HEK293 (cell line): ENCODE data around the gene DHRS7B.

Experiments used
- CTCF ChIA-PET: fragments of 350-600 bp; formaldehyde crosslinking; extraction: SDS; loops from one replicate; lab custom pipeline; 2021; ENCODE audit warnings: antibody characterized with exemption; lab: Yijun Ruan, JAX
- POLR2A ChIA-PET: fragments of 300-600 bp; formaldehyde crosslinking; extraction: SDS; loops from one replicate; lab custom pipeline; 2020; ENCODE audit warnings: antibody characterized with exemption, inconsistent platforms; lab: Yijun Ruan, JAX
- H3K27ac ChIP-seq: fragments of 200-500 bp; sonication (Bioruptor generic); 2 replicates; pipeline ENCODE4 v1.5.1; 2014; ENCODE audit warnings: low read depth, low read length, control low read depth, inconsistent platforms; ENCODE audit errors: extremely low read depth
- H3K36me3 ChIP-seq, 2 experiments: fragments of 200-500 bp in 1 of 2; sonication (Bioruptor generic) in 1 of 2; 1 replicate in 1 of 2; 2 replicates in 1 of 2; pipeline ENCODE4 v1.5.1; 2014 to 2017; ENCODE audit warnings: inconsistent platforms in 2 of 2, low read length in 2 of 2; ENCODE audit not compliant: control insufficient read depth in 2 of 2, insufficient read depth in 1 of 2
- H3K4me1 ChIP-seq: fragments of 200-500 bp; sonication (Bioruptor generic); 2 replicates; pipeline ENCODE4 v1.5.1; 2014; ENCODE audit warnings: mild to moderate bottlenecking, low read length, inconsistent platforms; ENCODE audit not compliant: control insufficient read depth, insufficient read depth
- H3K4me3 ChIP-seq: 2 replicates; pipeline ENCODE4 v1.5.1; 2011; ENCODE audit warnings: low read depth, mild to moderate bottlenecking, control low read depth, low read length, moderate library complexity
- H3K9me3 ChIP-seq: fragments of 200-500 bp; sonication (Bioruptor generic); 2 replicates; pipeline ENCODE4 v1.5.1; 2014; ENCODE audit warnings: low read depth, low read length, inconsistent platforms; ENCODE audit not compliant: control insufficient read depth, insufficient read depth
- BCL11A ChIP-seq: fragments of 450-650 bp; formaldehyde crosslinking; IDR thresholded peaks from 2 replicates; pipeline ENCODE4 v1.5.1; 2016; ENCODE audit warnings: low read depth, missing biosample characterization, missing genetic modification characterization
- BCL11B ChIP-seq: fragments of 450-650 bp; formaldehyde crosslinking; IDR thresholded peaks from 2 replicates; pipeline ENCODE4 v1.5.1; 2016; ENCODE audit warnings: low read depth, missing biosample characterization, missing genetic modification characterization
- GLIS2 ChIP-seq: fragments of 450-650 bp; formaldehyde crosslinking; IDR thresholded peaks from 2 replicates; pipeline ENCODE4 v1.5.1; 2016; ENCODE audit warnings: missing biosample characterization, missing genetic modification characterization
- INSM2 ChIP-seq: fragments of 450-650 bp; formaldehyde crosslinking; IDR thresholded peaks from 2 replicates; pipeline ENCODE4 v1.5.1; 2016; ENCODE audit warnings: missing biosample characterization, missing genetic modification characterization
- MYNN ChIP-seq: fragments of 450-650 bp; formaldehyde crosslinking; IDR thresholded peaks from 2 replicates; pipeline ENCODE4 v1.5.1; 2016; ENCODE audit warnings: missing biosample characterization, missing genetic modification characterization, borderline replicate concordance
- PATZ1 ChIP-seq: fragments of 450-650 bp; formaldehyde crosslinking; IDR thresholded peaks from 2 replicates; pipeline ENCODE4 v1.5.1; 2016; ENCODE audit warnings: missing biosample characterization, missing genetic modification characterization
- SALL2 ChIP-seq: fragments of 450-650 bp; formaldehyde crosslinking; IDR thresholded peaks from 2 replicates; pipeline ENCODE4 v1.5.0; 2017; ENCODE audit warnings: missing biosample characterization, mild to moderate bottlenecking, missing genetic modification characterization, borderline replicate concordance
- SCRT2 ChIP-seq: fragments of 450-650 bp; formaldehyde crosslinking; IDR thresholded peaks from 2 replicates; pipeline ENCODE4 v1.5.1; 2016; ENCODE audit warnings: missing biosample characterization, missing genetic modification characterization
- ZBTB1 ChIP-seq: fragments of 450-650 bp; formaldehyde crosslinking; IDR thresholded peaks from 2 replicates; pipeline ENCODE4 v1.5.1; 2016; ENCODE audit warnings: missing biosample characterization, missing genetic modification characterization
- ZNF16 ChIP-seq: fragments of 450-650 bp; formaldehyde crosslinking; IDR thresholded peaks from 2 replicates; pipeline ENCODE4 v1.5.1; 2016; ENCODE audit warnings: low read depth, missing biosample characterization, missing genetic modification characterization
- ZNF202 ChIP-seq: fragments of 450-650 bp; formaldehyde crosslinking; IDR thresholded peaks from 2 replicates; pipeline ENCODE4 v1.5.1; 2016; ENCODE audit warnings: missing biosample characterization, missing genetic modification characterization, borderline replicate concordance
- ZNF292 ChIP-seq: fragments of 450-650 bp; formaldehyde crosslinking; IDR thresholded peaks from 2 replicates; pipeline ENCODE4 v1.5.1; 2016; ENCODE audit warnings: low read depth, missing biosample characterization, missing genetic modification characterization, borderline replicate concordance
- ZNF354C ChIP-seq: fragments of 450-650 bp; formaldehyde crosslinking; IDR thresholded peaks from 2 replicates; pipeline ENCODE4 v1.5.1; 2016; ENCODE audit warnings: missing biosample characterization, missing genetic modification characterization, low read depth, borderline replicate concordance
- ZNF398 ChIP-seq: fragments of 450-650 bp; formaldehyde crosslinking; IDR thresholded peaks from 2 replicates; pipeline ENCODE4 v1.5.1; 2017; ENCODE audit warnings: missing biosample characterization, missing genetic modification characterization
- ZNF433 ChIP-seq: fragments of 450-650 bp; formaldehyde crosslinking; IDR thresholded peaks from 2 replicates; pipeline ENCODE4 v1.5.1; 2016; ENCODE audit warnings: missing biosample characterization, missing genetic modification characterization, low read depth
- ZNF580 ChIP-seq: fragments of 450-650 bp; formaldehyde crosslinking; IDR thresholded peaks from 2 replicates; pipeline ENCODE4 v1.5.1; 2016; ENCODE audit warnings: missing biosample characterization, missing genetic modification characterization
- ZSCAN23 ChIP-seq: fragments of 450-650 bp; formaldehyde crosslinking; IDR thresholded peaks from 2 replicates; pipeline ENCODE4 v1.5.1; 2016; ENCODE audit warnings: missing biosample characterization, missing genetic modification characterization
- TF ChIP-seq, protein P1 (sequence below): fragments of 450-650 bp; formaldehyde crosslinking; conservative IDR thresholded peaks from 2 replicates; pipeline ENCODE4 v1.5.1; 2016; ENCODE audit warnings: low read depth, missing biosample characterization, missing genetic modification characterization
- TF ChIP-seq, protein P2 (sequence below): fragments of 450-650 bp; formaldehyde crosslinking; IDR thresholded peaks from 2 replicates; pipeline ENCODE4 v1.5.1; 2016; ENCODE audit warnings: missing biosample characterization, missing genetic modification characterization, borderline replicate concordance

DHRS7B gene

DNA sequence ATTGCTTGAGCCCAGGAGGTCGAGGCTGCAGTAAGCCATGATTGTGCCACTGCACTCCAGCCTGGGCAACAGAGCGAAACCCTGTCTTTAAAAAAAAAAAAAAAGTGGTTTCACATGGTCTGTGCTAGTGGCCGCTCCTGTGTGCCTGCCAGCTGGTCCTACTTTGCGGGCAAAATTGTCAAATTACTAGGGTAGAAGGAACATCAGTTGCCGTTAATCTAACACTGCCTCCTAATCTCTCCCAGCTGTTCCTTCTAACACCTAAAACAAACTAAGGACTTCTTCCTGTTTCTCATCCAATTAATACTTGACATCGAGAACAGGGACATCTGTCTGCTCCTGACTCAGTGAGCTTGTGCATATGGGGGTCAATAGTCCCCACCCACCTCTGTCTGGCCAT, 63.3 kb downstream of the DHRS7B start:
- no peaks in the 10 kb centered on the region for H3K9me3 ChIP-seq
- POLR2A ChIA-PET = interaction anchor here (1.0 kb wide), 1 partner anchor 147 kb away, joined by 3 read pairs; no protein-coding TSS in a partner anchor
- TF ChIP-seq SCRT2 (tag by site-specific recombination) = no peak
- TF ChIP-seq BCL11B (tag by site-specific recombination) = no peak
- no peak for TF ChIP-seq PATZ1
- no peak for TF ChIP-seq ZNF433 (tag by site-specific recombination)
- TF ChIP-seq ZNF202 = no peak
- no peak for TF ChIP-seq GLIS2 (tag by site-specific recombination)
- no peak for TF ChIP-seq INSM2 (tag by site-specific recombination)
- TF ChIP-seq BCL11A = no peak
- TF ChIP-seq ZBTB1 (tag by site-specific recombination) = no peak
- TF ChIP-seq ZNF354C = no peak
- TF ChIP-seq ZNF292 = no peak
- TF ChIP-seq, protein P1, sequence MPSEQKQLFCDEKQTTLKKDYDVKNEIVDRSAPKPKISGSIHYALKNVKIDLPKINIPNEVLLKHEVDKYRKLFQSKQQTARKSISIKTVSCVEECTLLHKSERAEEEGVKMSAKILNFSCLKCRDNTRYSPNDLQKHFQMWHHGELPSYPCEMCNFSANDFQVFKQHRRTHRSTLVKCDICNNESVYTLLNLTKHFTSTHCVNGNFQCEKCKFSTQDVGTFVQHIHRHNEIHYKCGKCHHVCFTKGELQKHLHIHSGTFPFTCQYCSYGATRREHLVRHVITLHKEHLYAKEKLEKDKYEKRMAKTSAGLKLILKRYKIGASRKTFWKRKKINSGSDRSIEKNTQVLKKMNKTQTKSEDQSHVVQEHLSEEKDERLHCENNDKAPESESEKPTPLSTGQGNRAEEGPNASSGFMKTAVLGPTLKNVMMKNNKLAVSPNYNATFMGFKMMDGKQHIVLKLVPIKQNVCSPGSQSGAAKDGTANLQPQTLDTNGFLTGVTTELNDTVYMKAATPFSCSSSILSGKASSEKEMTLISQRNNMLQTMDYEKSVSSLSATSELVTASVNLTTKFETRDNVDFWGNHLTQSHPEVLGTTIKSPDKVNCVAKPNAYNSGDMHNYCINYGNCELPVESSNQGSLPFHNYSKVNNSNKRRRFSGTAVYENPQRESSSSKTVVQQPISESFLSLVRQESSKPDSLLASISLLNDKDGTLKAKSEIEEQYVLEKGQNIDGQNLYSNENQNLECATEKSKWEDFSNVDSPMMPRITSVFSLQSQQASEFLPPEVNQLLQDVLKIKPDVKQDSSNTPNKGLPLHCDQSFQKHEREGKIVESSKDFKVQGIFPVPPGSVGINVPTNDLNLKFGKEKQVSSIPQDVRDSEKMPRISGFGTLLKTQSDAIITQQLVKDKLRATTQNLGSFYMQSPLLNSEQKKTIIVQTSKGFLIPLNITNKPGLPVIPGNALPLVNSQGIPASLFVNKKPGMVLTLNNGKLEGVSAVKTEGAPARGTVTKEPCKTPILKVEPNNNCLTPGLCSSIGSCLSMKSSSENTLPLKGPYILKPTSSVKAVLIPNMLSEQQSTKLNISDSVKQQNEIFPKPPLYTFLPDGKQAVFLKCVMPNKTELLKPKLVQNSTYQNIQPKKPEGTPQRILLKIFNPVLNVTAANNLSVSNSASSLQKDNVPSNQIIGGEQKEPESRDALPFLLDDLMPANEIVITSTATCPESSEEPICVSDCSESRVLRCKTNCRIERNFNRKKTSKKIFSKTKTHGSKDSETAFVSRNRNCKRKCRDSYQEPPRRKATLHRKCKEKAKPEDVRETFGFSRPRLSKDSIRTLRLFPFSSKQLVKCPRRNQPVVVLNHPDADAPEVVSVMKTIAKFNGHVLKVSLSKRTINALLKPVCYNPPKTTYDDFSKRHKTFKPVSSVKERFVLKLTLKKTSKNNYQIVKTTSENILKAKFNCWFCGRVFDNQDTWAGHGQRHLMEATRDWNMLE = no peak
- TF ChIP-seq ZNF398 (tag by site-specific recombination) = no peak
- TF ChIP-seq, protein P2, sequence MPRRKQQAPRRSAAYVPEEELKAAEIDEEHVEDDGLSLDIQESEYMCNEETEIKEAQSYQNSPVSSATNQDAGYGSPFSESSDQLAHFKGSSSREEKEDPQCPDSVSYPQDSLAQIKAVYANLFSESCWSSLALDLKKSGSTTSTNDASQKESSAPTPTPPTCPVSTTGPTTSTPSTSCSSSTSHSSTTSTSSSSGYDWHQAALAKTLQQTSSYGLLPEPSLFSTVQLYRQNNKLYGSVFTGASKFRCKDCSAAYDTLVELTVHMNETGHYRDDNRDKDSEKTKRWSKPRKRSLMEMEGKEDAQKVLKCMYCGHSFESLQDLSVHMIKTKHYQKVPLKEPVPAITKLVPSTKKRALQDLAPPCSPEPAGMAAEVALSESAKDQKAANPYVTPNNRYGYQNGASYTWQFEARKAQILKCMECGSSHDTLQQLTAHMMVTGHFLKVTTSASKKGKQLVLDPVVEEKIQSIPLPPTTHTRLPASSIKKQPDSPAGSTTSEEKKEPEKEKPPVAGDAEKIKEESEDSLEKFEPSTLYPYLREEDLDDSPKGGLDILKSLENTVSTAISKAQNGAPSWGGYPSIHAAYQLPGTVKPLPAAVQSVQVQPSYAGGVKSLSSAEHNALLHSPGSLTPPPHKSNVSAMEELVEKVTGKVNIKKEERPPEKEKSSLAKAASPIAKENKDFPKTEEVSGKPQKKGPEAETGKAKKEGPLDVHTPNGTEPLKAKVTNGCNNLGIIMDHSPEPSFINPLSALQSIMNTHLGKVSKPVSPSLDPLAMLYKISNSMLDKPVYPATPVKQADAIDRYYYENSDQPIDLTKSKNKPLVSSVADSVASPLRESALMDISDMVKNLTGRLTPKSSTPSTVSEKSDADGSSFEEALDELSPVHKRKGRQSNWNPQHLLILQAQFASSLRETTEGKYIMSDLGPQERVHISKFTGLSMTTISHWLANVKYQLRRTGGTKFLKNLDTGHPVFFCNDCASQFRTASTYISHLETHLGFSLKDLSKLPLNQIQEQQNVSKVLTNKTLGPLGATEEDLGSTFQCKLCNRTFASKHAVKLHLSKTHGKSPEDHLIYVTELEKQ (tag by site-specific recombination) = no peak
- no peak for TF ChIP-seq ZSCAN23 (tag by site-specific recombination)
- TF ChIP-seq MYNN = no peak
- TF ChIP-seq ZNF16 = no peak
- TF ChIP-seq SALL2 (tag by site-specific recombination) = no peak
- no peak for TF ChIP-seq ZNF580 (tag by site-specific recombination)
- TF ChIP-seq, all 188 proteins: peak for 0
- Histone ChIP-seq H3K4me3 (no peak overlapping the region), H3K36me3 (peaks cover 5 to 54% of the 10 kb centered on the region in 2 experiments; a peak in 2 of 3 replicates), H3K27ac (no peak overlapping the region), H3K4me1 (no peaks in the 10 kb centered on the region)
- CTCF ChIA-PET = interaction anchor here (0.5 to 0.8 kb wide), 2 partner anchors 26 to 90 kb away, joined by 3 to 4 read pairs; no protein-coding TSS in a partner anchor
